Measurements from ENCODE around the gene RBPJ.
"Not testable (repeated sequence)": the region's sequence is repeated elsewhere in the genome, so short reads cannot be mapped to it uniquely, and the experiment has no call there.

The RBPJ gene

GRCh38 chr4:26375551-26375950, 54.7 kb downstream of the RBPJ start:
- DNase-seq (ENCODE audit: low spot score), result no peak

- no peak for DNase-seq (ENCODE audit: low spot score)
Measured at GRCh38 chr4:26377328-26378311, 56.8 kb downstream of the RBPJ start.

GRCh38 chr4:26379837-26380236, 59.0 kb downstream of the RBPJ start:
- no peak for DNase-seq (ENCODE audit: low spot score)

- no peak for DNase-seq (ENCODE audit: low spot score)
Measured at GRCh38 chr4:26380740-26381139, 59.9 kb downstream of the RBPJ start.

- no peak for DNase-seq (ENCODE audit: low spot score)
Measured at GRCh38 chr4:26384380-26385057, 63.7 kb downstream of the RBPJ start.

- DNase-seq (ENCODE audit: low spot score), result no peak
Measured at GRCh38 chr4:26385690-26386089, 64.9 kb downstream of the RBPJ start.

DNA sequence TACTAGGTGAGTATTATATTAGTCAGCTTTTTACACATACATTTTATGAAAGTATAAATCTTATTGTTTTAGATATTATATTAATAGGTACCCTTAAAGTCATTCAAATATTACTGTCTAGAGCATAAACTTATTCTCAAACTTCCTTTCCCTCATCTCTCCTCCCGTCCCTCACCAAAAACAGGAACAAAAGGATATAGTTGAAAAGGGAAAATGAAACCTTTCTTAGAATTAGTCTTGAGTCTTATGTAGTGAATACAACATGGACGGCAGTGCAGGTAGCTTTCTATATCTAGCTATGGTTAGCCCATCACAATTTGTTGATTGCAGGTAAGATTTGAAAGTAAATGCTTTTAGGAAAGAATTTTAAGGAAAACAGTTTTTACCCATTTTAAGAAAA, 65.6 kb downstream of the RBPJ start:
- DNase-seq (ENCODE audit: low spot score), result no peak

- no peak for DNase-seq (ENCODE audit: low spot score)
Measured at GRCh38 chr4:26388671-26389070, 67.9 kb downstream of the RBPJ start.

DNA sequence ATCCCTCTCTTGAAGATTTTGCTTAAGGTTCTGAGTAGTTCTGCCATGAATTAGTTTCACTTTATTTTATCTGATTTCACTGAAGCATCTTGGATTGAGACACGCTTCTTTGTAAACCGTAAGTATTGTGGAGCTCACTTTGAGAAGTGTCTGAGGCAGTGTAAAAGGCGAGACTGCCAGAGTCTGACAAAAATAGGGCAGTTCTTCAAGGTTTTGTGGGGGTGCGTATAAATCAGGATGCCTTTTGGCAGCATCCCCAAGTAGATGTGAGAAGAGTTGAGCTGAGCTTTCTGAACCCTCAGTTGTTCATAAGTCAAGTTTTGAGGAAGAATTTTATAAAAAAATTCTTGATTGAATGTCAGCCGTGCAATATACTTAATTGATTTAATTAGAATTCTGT, 76.3 kb downstream of the RBPJ start:
- DNase-seq (ENCODE audit: low spot score), result peak; percentile 56

GRCh38 chr4:26400132-26400531, 79.3 kb downstream of the RBPJ start:
- no peak for DNase-seq (ENCODE audit: low spot score)

DNA sequence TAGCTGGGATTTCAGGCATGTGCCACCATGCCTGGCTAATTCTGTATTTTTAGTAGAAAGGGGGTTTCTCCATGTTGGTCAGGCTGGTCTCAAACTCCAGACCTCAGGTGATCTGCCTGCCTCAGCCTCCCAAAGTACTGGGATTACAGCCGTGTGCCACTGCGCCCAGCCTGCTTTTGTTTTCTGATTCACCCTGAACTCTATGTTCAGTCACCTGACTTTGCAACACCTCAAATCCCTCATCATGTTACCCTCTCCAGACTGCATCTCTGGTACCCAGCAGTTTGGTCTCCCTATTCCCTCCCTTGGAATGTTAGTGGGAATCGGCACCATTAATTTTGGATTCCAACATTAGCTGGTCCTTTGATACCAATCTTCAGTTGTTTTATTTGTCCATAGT, 81.2 kb downstream of the RBPJ start:
- DNase-seq (ENCODE audit: low spot score), result not testable (repeated sequence)

DNA sequence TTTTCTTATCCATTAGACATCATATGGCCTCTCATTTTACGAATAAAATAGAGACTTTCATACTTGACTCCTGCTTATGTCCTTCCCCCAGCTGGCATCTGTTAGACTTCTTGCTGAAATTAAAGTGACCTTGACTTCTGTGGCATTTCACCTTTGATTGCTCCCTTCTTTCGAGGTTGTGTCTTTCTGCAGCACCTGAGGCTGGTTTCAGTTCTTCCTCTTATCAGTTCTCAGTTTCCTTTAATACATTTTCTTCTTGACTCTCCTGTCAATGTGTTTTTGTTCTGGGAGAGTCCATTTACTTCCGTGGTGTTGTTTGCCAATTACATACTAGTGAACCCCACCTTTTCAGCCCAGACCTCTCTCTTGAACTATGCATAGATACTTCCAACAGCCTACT, 81.6 kb downstream of the RBPJ start:
- no peak for DNase-seq (ENCODE audit: low spot score)

GRCh38 chr4:26404743-26405206, 84.0 kb downstream of the RBPJ start:
- no peak for DNase-seq (ENCODE audit: low spot score)

DNA sequence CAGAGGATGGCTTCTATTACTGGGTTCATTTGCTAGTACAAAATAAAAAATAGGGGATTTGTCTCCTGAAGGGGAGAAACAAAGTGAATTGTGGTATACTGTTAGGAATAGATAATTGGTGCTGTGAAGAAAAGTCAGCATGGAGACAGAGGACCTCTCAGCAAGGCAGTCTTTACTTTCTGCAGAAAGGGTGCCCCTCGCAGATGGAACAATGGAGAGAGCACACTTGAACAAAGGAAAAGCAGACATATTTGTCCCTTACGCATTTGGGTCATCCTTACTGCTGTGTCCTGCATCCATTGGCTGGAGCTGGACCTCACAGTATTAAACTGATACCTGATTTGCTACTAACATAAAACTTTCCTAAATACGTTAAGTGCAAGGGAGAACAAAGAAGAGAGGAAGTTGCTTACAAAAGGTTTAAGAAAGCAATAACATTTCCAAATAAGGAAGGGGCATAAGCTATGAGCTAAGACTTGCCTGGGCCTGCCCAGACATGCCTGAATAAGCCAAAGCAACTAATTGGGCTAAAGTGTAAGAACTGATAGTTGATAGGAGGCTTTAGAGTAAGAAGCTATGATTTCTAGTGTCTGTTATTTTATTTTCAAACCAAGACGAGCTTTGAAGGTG, 85.6 kb downstream of the RBPJ start:
- no peak for DNase-seq (ENCODE audit: low spot score)

- DNase-seq (ENCODE audit: low spot score), result no peak
Measured at GRCh38 chr4:26407476-26407875, 86.7 kb downstream of the RBPJ start.

GRCh38 chr4:26410385-26411293, 89.8 kb downstream of the RBPJ start:
- DNase-seq (ENCODE audit: low spot score), result peak; percentile 72

GRCh38 chr4:26412381-26413372, 91.9 kb downstream of the RBPJ start:
- no peak for DNase-seq (ENCODE audit: low spot score)

DNA sequence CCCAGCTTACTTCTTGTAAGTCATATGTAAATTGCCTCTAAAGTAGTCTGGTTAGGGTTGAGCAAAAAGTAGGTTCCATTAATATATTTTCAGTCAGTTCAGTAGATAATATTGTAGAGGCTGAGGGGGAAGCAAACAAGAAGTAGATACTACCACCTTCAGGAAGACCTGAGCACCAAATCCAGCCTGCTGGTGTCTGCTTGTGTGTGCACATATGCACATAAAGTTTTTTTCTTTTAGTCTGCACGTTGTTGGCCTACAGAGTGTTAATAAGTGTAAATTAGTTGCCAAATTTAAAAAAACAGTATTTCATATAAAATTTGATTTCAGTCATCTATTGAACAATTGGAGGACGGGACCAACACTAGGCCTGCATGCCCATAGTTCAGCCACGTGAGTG, 92.8 kb downstream of the RBPJ start:
- DNase-seq (ENCODE audit: low spot score), result no peak

DNA sequence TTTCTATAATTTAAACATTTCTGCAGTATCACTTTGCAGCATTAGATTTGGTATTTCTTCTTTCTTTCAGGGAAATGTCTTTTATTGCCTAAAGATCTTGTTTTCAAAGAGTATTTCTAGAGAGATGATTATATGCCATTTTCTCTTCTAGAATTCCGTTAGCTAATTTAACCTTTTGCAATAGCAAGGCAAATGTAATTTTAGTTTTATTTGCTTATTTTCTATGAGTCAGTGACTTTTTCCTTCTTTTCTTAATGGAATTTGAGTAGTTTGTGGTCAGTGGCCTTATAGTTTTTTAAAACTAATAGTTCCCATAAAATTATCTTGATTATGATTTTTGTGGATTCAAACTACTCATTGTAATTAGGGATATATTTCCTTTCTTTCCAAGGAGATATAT, 97.3 kb downstream of the RBPJ start:
- DNase-seq (ENCODE audit: low spot score), result no peak

- no peak for DNase-seq (ENCODE audit: low spot score)
Measured at GRCh38 chr4:26418850-26419249, 98.0 kb downstream of the RBPJ start.
